Adrenal gland (tissue), 5 donors: ENCODE measurements around the gene ARMH1.

Source experiments
- POLR2A ChIP-seq, 2 donors: fragments of 450-650 bp; IDR thresholded peaks; one replicate each; pipeline ENCODE4 v1.6.1; 2017; ENCODE audit warnings: antibody characterized with exemption in 2 of 2, mild to moderate bottlenecking in 2 of 2, moderate library complexity in 1 of 2
- TF ChIP-seq, protein P1 (sequence below), 6 experiments: fragments of 450-650 bp in 4 of 6; fragments of 200-600 bp in 2 of 6; sonication (generic) in 1 of 6; IDR thresholded peaks; 1 replicate in 5 of 6; 2 replicates in 1 of 6; pipeline versions ENCODE4 v1.5.1 to v1.8.0; 2016 to 2021; ENCODE audit warnings: antibody characterized with exemption in 6 of 6, mild to moderate bottlenecking in 2 of 6, moderate library complexity in 1 of 6
- donor health status: DM: no; HTN: no; CAD: no.

DNA sequence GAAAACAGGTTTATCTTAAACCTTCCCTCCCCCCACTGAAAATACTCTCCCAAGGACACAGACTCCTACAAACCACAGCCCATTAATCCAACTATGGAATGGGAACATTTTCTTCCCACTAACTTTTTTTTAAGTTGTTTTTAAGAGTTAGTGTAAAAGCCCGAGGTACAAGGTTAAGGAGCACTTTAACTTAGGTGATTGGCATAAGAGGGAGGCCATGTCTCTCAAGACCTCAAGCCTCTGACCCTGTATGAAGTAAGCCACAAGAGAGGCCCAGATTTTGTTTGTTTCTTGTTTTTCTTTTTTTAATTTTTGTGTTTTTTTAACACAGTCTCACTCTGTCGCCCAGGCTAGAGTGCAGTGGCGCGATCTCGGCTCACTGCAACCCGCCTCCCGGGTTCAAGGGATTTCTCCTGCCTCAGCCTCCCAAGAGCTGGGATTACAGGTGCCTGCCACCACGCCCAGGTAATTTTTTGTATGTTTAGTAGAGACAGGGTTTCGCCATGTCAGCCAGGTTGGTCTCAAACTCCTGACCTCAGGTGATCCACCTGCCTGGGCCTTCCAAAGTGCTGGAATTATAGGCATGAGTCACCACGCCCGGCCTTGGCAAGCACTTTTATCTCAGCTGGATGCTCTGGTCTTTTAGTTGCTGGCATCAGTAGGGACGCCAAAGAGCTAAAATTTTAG, 14.4 kb downstream of the ARMH1 start:
- TF ChIP-seq, protein P1, sequence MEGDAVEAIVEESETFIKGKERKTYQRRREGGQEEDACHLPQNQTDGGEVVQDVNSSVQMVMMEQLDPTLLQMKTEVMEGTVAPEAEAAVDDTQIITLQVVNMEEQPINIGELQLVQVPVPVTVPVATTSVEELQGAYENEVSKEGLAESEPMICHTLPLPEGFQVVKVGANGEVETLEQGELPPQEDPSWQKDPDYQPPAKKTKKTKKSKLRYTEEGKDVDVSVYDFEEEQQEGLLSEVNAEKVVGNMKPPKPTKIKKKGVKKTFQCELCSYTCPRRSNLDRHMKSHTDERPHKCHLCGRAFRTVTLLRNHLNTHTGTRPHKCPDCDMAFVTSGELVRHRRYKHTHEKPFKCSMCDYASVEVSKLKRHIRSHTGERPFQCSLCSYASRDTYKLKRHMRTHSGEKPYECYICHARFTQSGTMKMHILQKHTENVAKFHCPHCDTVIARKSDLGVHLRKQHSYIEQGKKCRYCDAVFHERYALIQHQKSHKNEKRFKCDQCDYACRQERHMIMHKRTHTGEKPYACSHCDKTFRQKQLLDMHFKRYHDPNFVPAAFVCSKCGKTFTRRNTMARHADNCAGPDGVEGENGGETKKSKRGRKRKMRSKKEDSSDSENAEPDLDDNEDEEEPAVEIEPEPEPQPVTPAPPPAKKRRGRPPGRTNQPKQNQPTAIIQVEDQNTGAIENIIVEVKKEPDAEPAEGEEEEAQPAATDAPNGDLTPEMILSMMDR (IDR thresholded peaks at IDR 0.05), result no peak
- no peak for TF ChIP-seq POLR2A (IDR thresholded peaks at IDR 0.05)
